ENCODE results near the gene DOCK8. TPM values are rescaled to one million over a fixed set of nuclear protein-coding genes. Genes with fewer than 3 reads are reported as not detected.

Gene DOCK8
- total RNA-seq, 4 donors from 2014 or later: 9.0 to 17.9 (median 13.6) TPM

GRCh38 chr9:472479-473075 is 257.9 kb downstream of the DOCK8 start:
- Histone ChIP-seq H3K4me3 (no peak overlapping the region), H3K27ac (no peak overlapping the region), H3K36me3 (peaks cover 0 to 4% (median 0%) of the 10 kb centered on the region in 3 donors), H3K4me1 (peaks cover 0 to 26% (median 7%) of the 10 kb centered on the region in 4 donors), H3K27me3 (no peaks in the 10 kb centered on the region), H3K9me3 (no peaks in the 10 kb centered on the region)
- TF ChIP-seq EP300 (IDR thresholded peaks at IDR 0.05) (no peak), POLR2A (IDR thresholded peaks at IDR 0.05) (no peak), CTCF (IDR thresholded peaks at IDR 0.05) (no peak)
- no peak for DNase-seq (ENCODE audit: low spot score in 2 of 2)
- WGBS, 2 donors: 81 to 87% methylated on average over 7 of the region's 7 CpGs

GRCh38 chr9:477193-477592 is 262.5 kb downstream of the DOCK8 start:
- no peaks in the 10 kb centered on the region for H3K9me3 ChIP-seq
- no peak overlapping the region for H3K27ac ChIP-seq
- no peaks in the 10 kb centered on the region for H3K27me3 ChIP-seq
- DNase-seq (ENCODE audit: low spot score in 2 of 2): no peak
- no peak for TF ChIP-seq CTCF (IDR thresholded peaks at IDR 0.05)
- no peaks in the 10 kb centered on the region for H3K4me1 ChIP-seq
- no peak overlapping the region for H3K4me3 ChIP-seq
- peaks cover 0 to 4% (median 0%) of the 10 kb centered on the region in 3 donors for H3K36me3 ChIP-seq

- H3K27me3 ChIP-seq: no peaks in the 10 kb centered on the region
- WGBS, 2 donors: 69 to 81% methylated on average over 4 of the region's 4 CpGs
- no peaks in the 10 kb centered on the region for H3K9me3 ChIP-seq
- no peak for DNase-seq (ENCODE audit: low spot score in 2 of 2)
- H3K4me1 ChIP-seq: no peaks in the 10 kb centered on the region
- no peak overlapping the region for H3K27ac ChIP-seq
- H3K4me3 ChIP-seq: no peak overlapping the region
- peaks cover 0 to 4% (median 0%) of the 10 kb centered on the region in 3 donors for H3K36me3 ChIP-seq
- TF ChIP-seq CTCF (IDR thresholded peaks at IDR 0.05): no peak
Observed at GRCh38 chr9:479304-479970, 264.8 kb downstream of the DOCK8 start.

- no peak overlapping the region for H3K4me3 ChIP-seq
- no peaks in the 10 kb centered on the region for H3K27me3 ChIP-seq
- 60 to 85% methylated on average over 3 of the region's 3 CpGs for WGBS, 2 donors
- H3K27ac ChIP-seq: no peak overlapping the region
- TF ChIP-seq EP300 (IDR thresholded peaks at IDR 0.05) (no peak), POLR2A (IDR thresholded peaks at IDR 0.05) (no peak), CTCF (IDR thresholded peaks at IDR 0.05) (no peak)
- H3K9me3 ChIP-seq: no peaks in the 10 kb centered on the region
- DNase-seq (ENCODE audit: low spot score in 2 of 2): no peak
- no peaks in the 10 kb centered on the region for H3K4me1 ChIP-seq
- peaks cover 0 to 4% (median 0%) of the 10 kb centered on the region in 3 donors for H3K36me3 ChIP-seq
Observed at GRCh38 chr9:479971-480350, 265.3 kb downstream of the DOCK8 start.

- H3K4me1 ChIP-seq: no peaks in the 10 kb centered on the region
- H3K9me3 ChIP-seq: no peaks in the 10 kb centered on the region
- TF ChIP-seq EP300 (IDR thresholded peaks at IDR 0.05): no peak
- no peak for TF ChIP-seq POLR2A (IDR thresholded peaks at IDR 0.05)
- TF ChIP-seq CTCF (IDR thresholded peaks at IDR 0.05): no peak
- no peak for DNase-seq (ENCODE audit: low spot score in 2 of 2)
- H3K4me3 ChIP-seq: no peak overlapping the region
- WGBS, 2 donors: 84 to 94% methylated on average over 7 of the region's 7 CpGs
- H3K27ac ChIP-seq: no peak overlapping the region
- no peaks in the 10 kb centered on the region for H3K36me3 ChIP-seq
- no peaks in the 10 kb centered on the region for H3K27me3 ChIP-seq
Observed at GRCh38 chr9:482739-483138, 268.1 kb downstream of the DOCK8 start.
